NCI-H82 (cell line): Measurements from ENCODE around the gene ARRDC3.
"Not testable (repeated sequence)": the region's sequence is repeated elsewhere in the genome, so short reads cannot be mapped to it uniquely, and the experiment has no call there.

Experiments used
- DNase-seq: peaks from one replicate; lab custom pipeline; 2025; lab: John Stamatoyannopoulos, UW

ARRDC3 gene, protein sequence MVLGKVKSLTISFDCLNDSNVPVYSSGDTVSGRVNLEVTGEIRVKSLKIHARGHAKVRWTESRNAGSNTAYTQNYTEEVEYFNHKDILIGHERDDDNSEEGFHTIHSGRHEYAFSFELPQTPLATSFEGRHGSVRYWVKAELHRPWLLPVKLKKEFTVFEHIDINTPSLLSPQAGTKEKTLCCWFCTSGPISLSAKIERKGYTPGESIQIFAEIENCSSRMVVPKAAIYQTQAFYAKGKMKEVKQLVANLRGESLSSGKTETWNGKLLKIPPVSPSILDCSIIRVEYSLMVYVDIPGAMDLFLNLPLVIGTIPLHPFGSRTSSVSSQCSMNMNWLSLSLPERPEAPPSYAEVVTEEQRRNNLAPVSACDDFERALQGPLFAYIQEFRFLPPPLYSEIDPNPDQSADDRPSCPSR

DNA sequence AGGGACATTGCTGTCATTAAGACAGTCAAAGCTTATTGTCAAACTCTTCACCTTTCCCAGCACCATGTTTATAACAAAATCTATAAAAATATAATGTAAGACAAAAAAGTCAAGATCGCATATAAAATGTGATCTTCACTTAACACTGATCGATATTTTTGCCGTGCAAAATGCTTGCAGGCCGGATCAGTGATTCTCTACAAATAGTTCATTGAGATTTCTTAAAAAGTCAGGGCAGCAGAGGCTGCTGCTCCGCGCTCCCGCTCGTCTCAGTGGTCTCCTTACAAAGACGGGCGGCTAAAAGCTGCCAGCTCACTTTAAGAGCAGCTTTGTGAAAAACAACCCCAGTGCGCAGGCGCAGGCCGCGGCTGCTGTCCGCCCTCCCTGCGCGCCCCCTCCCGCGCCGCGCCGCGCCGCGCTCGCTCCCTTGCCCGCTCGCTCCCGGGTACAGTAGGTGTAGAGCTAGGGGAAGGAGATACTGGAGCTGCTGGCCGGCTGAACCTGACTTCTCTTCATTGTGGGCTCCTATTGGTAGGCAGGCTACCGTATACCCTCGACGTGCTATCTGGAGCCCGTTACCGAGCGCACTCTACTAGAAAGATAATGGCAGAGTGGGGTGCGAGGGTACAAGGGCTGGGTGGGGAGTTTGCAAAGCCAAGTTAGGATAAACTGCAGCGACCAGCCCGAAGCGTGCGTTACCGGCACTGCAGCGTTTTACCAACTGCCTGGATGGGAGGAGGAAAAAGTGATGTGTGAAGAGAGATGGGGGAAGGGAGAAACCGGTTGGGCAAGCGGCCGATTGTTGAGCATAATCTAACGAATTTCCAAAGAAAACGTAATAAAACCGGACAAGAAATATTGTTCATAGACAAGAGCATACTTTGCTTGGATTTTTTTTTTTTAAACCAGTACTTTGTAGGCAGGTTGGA, at the start of gene ARRDC3:
ARRDC3 (minus strand) TSS at position 291 of the 929 bp plus-strand sequence; CDS start at position 66, 225 bp downstream.
- peak; percentile 97 for DNase-seq

DNA sequence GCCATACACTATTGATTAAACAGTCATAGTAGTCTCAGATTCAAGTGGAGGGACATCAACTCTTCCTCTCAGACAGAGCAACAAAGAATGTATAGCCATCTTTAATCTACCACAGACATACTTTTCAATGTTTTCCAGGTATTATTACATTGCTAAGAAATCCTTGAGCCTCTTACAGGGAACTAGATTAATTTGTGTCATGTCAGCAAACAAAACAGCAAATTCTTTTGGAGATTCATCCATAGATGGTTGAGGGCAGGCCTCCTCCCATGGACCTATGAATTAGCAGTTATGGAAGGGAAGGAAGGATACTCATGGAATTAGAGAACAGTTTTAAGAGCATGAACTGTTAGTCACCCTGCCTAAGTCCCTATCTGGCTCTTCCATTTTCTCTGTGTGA, 47.8 kb upstream of the ARRDC3 start:
- DNase-seq = no peak

DNA sequence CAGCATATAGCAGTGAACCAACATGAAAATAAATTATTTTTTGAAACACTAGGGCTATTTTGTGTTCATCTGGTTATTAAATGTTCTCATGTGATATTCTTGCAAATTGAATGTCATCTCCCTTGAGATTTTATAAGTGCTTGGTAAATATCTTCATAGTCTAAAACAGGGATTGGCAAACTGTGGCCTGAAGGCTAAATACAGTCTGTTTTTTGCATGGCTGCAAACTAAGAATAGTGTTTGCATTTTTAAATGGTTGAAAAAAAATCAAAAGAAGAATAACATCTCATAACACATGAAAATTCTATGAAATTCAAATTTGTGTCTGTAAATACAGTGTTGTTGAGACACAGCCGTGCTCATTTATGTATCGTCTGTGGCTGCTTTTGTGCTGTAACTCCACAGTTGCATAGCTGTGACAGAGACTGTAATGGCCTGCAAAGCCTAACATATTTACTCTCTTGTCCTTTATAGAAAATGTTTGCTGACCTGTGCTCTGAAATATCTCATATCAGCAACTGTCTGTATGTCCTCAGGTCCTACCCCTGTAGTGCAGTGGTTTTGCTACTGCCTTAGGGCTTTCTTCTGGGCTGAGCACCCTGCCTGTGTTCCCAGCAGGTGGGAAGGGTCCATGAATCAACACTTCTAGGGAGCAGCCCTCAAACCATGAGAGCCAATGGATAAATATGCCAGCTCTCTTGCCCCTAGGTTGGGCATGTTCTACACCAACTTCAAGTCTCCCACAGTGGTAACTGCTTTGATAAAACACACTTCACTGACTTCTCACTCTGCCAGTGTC, 41.7 kb upstream of the ARRDC3 start:
- no peak for DNase-seq

DNA sequence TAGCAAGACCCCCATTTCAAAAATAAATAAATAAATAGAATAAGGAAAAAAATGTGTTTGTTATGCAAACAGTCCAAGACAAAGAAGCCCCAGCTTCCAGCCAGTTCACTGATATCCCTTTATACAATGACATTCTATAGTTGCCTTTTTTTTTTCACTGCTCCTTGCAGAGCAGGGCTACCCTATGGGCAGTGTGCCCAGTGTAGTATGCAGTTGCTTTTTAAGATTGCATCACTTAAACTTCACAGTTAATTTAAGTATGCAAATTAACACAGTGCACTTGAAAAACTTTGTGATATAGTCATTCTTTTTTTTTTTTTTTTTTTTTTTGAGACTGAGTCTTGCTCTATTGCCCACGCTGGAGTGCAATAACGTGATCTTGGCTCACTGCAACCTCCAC, 40.8 kb upstream of the ARRDC3 start:
- no peak for DNase-seq

DNA sequence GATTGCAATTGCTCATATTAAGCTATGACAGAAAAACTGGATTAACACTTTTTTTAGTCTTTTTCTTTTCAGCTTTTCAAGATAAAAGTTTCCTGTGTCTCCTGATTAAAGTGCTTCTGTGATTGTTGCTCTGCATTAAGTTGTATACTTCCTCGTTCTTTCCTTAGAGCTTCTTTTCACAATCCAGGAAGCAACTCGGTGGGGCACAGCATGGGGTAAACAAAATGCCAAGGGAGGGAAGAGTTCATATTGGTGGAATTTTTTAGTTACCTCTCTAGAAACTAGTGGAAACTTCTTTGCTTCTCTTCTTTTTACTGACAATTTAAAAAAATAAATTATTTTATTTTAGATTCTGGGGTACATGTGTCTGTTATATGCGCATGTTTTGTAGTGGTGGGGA, 37.8 kb upstream of the ARRDC3 start:
- no peak for DNase-seq

DNA sequence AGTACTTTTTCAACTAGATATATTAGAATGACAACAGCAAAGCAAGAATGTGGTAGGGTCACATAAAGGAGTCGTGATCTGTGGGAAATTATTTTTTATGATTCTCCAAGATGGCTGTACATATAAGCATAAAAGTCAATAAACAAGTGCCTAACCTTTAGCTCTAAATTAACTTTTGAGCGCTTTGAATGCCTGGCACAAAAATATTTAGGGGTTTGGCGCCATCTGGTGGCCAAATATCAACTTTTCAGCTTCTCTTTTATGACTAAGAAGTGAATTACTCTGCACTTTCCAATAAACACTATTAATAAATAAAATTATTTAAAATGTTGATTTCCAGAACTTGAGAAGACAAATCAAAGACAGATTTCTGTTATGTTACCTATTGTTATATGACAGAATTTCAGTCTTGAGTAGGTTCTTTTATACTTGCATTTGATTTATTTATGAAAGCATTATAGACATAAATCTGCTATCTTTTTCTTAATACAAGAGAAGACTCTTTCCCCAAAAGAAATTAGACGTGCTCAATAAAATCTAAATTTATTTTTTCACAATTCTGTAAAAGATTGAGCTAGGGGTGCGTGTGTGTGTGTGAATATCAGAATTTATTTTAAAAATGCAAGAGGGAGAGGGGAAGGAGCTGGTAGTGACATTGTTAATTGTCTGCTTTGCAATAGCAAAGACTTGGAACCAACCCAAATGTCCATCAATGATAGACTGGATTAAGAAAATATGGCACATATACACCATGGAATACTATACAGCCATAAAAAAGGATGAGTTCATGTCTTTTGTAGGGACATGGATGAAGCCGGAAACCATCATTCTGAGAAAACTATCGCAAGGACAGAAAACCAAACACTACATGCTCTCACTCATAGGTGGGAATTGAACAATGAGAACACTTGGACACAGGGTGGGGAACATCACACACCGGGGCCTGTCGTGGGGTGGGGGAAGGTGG, 36.7 kb upstream of the ARRDC3 start:
- peak; percentile 74 for DNase-seq

DNA sequence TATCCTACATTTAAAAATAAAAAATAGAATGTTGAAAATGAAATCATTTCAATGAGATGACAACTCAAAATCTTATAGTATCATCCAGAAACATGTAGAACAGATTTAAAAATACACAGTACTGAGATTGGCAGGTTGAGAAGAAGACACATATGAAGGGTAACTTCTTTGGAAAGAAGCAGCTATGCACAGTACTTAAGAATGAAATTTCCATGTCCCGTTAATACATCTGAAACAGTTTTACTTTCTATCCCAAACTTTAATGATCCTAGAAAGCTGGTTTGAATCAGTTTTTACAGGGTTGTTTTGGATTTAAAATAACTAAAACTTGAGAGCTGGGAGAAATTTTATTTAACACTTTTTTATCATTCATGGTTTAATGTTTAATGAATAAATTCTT, 36.0 kb upstream of the ARRDC3 start:
- DNase-seq = no peak

DNA sequence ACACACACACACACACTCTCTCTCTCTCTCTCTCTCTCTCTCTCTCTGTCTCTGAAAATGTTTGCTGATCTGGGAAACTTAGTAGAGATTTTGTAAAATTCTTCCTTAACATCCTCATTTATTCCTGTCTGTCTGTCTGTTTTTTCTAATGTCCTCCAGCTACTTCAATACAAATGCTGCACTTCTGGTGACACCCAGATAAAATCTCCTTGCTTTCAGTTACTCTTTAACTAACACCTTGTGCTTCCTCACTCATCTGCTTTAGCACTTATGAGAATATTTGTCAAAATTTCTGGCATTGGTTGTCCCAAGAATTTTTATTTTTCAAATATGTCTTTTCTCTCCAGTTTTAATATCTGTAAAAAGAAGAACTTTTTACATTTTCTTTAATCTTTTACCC, 35.0 kb upstream of the ARRDC3 start:
- no peak for DNase-seq

DNA sequence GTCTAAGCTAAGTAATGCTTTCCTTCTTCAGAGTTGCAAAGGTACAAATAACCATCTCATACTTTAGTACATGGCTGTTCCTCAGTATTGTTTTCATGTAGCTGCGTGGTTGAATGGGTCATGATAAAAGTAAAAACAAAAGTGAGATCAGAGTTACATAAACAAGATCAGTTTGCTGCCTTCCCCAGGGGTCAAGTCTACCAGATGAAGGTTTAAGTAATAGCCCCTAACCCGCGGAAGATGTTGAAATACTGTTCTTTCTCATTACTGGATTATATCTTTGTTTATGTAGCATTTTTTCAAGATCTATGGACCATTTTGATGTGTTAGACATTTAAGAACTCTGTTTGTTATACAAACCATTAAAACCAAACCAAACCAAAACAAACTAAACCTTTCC, 34.1 kb upstream of the ARRDC3 start:
- DNase-seq = no peak

DNA sequence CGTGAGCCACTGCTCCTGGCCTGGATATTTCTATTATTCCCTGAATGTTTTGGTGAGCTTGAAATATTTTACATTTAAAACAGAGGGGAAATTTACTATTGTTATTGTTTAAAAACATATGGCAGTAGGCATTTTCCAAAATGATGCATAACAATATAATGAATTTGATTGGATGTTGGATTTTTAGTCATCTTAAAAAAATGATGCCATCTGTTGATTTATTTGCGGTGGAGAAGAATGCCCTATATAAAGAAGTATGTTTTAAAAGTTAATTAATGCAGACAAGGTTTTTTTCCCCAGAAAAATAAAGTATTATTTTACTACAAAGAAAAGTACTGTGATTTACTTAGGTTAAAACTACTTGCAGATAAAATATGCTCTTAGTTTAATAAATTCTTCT, 33.4 kb upstream of the ARRDC3 start:
- DNase-seq = no peak

DNA sequence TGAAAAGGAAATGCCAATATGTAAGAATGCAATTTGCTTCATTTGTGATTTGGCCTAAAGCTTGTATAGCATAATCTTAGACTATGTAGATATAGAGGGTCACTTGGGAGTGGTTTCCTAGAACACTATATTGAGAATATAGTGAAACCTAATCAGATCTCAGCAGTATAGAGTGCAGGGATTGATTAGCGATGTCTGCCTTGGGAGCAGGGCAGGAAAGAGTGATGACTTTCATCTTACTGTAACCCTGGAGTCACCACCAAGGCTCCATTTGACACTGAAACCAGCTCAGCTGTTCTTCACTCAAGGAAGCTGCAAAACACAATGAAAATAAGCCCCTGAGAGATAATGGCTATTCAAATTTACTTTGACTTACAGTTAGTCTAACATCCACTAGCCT, 26.2 kb upstream of the ARRDC3 start:
- no peak for DNase-seq

DNA sequence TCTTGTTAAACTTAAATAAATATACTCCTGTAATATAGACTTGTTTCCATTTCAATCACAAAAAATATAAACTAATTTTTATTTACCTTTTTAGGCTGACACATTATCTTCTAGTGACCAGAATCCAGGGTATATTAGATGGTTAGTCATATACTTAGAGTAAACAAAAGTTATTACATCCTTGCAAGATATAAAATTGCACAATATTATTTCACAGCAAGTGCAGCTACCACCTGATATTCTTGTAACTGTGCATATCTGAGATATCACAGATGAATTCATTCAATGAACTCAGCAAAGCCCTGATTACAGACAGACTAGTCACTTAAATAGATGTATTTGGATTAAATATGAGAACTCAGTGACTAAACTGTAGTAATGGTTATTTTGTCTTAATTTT, 25.6 kb upstream of the ARRDC3 start:
- no peak for DNase-seq

DNA sequence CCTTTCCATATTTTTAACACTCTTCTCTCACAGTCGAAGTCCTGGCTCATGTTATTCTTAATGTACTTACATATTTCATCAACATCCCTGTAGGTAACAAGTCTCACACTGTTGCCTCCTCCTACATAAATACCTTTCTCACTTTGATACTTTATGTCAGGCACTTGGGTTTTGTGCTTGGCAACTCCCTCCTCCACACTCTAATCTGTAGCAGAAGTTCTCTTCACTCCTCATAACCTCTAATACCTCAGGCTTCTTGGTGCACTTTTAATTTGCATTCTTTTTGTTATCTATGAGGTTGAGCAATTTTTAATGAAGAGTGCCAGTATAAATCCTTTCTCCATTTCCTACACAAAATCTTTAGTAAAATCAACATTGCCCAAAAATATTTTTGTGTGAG, 24.1 kb upstream of the ARRDC3 start:
- no peak for DNase-seq

DNA sequence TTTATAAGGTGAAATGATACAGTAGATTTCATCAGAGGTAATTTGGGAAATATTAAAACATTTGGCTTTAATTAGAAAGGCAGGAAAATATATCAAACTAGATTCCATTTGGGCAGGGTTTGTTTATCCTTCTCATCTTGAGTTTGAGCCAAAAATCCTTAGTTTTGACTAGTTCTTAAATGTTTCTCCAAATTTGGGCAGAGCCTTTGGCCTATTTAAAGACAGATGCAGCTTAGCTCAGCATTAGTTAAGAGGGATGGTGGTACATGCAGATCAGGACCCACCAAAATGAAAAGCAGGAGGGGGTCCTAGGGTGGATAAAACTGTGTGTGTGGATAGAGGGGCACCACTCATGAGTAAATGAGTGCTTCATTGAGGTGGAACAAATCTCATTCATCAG, 20.3 kb upstream of the ARRDC3 start:
- no peak for DNase-seq

DNA sequence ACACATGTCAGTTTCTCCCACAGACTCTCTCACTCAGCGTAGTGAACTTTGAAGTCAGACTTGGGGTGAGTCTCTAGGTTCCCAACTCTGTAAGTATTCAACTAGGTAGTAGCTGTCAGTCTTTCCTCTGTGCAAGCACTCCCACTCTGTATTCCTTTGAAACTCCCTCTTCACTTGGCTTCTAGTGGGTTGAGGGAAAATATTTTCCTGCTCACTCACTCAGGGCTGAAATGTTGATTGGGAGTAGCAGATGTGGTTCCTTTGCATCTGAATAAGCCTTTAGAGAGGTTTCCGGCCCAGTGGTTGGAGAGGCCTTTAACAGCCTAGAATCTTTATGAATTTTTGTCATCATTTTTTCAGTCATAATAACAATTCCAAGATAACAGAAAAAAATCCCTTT, 18.1 kb upstream of the ARRDC3 start:
- DNase-seq = no peak

DNA sequence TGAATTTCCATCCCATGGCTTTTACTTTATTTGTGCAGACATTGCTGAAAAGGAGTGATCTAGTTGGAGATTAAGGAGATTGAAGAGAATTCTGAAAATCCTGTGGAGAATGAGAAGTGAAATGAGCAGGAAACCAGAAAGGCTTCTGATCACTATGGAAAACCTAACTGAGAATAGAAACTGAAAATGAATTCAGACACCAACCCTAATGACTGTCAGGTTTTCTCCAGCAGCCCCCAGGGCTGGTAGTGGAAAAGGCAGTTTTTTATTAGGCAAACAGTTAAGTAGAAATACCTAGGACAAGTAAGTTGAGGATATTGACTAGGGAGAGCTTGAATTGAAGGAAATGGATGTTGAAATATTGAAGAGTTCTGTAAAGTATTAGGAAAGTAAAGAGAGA, 14.7 kb upstream of the ARRDC3 start:
- DNase-seq = no peak

DNA sequence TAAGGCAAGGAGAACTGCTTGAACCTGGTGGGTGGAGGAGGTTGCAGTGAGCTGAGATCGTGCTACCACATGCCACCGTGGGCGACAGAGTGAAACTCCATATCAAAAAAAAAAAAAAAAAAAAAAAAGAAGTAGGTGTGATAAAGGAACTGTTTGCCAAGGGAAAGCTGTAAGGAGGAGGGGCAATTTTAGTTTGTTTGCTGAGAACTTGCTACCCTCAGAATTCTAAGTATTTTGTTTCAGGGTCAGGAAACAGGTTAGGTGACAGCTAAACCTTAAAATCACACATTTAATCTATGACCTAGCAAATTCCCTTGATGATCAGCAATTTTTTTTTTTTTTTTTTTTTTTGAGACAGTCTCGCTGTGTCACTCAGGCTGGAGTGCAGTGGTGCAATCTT, 7.2 kb upstream of the ARRDC3 start:
- DNase-seq = no peak

DNA sequence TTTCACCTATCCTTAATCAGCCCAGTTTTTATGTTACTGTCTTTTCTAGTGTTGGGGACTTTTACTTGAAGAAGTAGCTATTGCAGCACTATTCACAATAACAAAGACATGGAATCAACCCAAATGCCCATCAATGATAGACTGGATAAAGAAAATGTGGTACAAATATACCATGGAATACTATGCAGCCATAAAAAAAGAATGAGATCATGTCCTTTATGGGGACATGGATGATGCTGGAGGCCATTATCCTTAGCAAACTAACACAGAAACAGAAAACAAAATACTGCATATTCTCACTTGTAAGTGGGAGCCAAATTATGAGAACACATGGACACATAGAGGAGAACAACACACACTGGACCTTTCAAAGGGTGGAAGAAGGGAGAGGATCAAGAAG, 6.4 kb upstream of the ARRDC3 start:
- not testable (repeated sequence) for DNase-seq

DNA sequence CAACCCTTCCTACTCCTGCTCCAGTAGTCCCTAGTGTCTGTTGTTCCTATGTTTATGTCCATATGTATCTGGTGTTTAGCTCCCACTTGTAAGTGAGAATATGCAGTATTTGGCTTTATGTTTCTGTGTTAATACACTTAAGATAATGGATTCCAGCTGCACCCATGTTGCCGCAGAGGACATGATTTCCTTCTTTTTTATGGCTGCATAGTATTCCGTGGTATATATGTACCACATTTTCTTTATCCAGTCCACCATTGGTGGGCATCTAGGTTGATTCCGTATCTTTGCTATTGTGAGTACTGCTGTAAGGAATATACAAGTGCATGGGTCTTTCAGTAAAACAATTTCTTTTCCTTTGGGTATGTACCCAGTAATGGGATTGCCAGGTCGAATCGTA, 5.2 kb upstream of the ARRDC3 start:
- DNase-seq = no peak

DNA sequence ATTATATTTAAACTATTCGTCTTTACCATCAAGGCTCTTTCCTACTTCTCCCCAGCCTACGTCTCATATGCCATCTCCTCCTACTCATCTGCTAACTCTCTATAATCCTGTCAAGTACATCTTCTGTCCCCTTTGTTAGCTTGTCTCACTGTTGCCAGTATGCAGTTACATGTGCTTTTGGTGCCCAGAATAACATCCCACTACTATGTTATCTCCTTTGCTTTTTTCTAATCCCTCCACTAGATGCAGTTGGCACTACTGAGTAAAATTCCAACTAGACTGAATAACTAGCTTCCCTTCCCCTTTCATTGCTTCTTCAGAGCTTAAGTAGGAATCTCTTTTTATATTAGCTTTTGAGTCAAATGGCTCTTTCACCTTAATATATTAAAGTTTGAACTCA, 3.0 kb upstream of the ARRDC3 start:
- DNase-seq = peak; percentile 54

DNA sequence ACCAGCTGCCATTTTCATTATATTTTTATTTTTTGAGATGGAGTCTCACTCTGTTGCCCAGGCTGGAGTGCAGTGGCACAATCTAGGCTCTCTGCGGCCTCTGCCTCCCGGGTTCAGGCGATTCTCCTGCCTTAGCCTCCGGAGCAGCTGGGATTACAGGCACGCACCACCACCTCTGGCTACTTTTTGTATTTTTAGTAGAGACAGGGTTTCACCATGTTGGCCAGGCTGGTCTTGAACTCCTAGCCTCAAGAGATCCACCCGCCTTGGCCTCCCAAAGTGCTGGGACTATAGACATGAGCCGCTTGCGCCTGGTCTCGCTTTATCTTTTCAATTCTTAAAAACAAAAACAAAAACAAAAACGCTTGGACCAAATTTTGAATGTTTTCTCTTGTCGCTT, 2.5 kb upstream of the ARRDC3 start:
- DNase-seq = not testable (repeated sequence)
